Stromal cell of bone marrow (primary cell): Measurements from ENCODE around the gene ALOX5.
"Not testable (repeated sequence)": the region's sequence is repeated elsewhere in the genome, so short reads cannot be mapped to it uniquely, and the experiment has no call there.

Experiments
- DNase-seq: peaks from one replicate; pipeline ENCODE4 v3.0.0-alpha.2; 2012; ENCODE audit warnings: low read depth

ALOX5 gene

DNA sequence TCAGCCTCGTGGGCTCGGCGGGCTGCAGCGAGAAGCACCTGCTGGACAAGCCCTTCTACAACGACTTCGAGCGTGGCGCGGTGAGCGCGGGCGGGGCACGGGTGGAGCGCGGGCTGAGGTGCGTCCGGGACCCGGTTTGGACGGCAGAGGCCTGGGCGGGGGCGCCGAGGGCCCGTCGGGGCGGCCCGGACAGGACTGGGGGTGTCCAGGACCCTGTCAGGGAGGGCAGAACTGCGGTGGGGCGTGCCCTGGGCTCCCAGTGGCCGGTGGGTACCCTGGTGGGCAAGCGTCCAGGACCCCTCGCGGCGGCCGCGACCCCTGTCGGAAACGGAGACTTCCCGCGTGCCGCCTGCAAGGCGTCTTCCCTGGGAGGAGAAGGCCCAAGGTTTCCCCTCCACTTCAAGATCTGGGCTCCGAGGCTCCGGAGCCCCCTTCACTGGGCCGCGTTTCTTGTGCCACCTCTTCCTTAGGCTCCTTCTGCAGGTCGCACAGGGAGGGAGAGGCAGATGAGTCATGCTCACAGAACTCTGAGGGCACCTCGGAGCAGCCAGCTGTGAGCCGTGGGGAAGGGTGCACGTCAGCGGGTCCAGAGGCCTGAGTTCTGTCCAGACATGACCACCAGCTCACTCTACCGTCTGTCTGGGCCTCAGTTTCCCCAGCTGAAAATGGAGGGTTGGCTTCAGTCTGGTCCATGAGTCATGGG, 485 bp downstream of the ALOX5 start:
- DNase-seq, result no peak

GRCh38 chr10:45375101-45375500, 1.1 kb downstream of the ALOX5 start:
- no peak for DNase-seq

DNA sequence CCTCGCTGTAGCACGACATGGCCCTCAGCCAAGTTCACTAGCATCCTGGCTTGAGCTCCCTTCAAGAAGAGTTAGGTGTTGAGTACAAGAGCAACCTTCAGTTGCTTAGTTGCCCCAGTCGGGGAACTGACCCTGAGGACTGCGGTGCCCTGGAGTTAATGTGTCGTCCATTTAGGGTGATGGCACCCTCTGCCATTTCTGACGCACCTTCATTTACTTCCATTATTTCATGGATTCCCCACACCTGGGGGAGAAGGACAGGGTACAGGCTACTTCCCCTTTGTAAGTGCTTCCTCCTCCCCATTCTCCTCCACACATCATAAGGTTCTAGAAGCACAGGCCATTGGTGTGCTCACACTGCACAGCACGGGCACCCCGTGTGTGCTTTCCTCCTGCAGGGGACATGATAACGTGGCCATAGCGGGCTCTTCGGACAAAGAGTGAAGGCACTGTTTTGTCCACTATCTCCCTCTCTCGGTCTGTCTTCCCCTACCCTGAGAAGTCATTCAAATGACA, 1.8 kb downstream of the ALOX5 start:
- DNase-seq, result no peak

GRCh38 chr10:45376371-45376801, 2.4 kb downstream of the ALOX5 start:
- DNase-seq, result no peak

- DNase-seq, result no peak
These were observed 3.3 kb downstream of the ALOX5 start for GRCh38 chr10:45377321-45377720.

GRCh38 chr10:45377858-45378257, 3.8 kb downstream of the ALOX5 start:
- no peak for DNase-seq

DNA sequence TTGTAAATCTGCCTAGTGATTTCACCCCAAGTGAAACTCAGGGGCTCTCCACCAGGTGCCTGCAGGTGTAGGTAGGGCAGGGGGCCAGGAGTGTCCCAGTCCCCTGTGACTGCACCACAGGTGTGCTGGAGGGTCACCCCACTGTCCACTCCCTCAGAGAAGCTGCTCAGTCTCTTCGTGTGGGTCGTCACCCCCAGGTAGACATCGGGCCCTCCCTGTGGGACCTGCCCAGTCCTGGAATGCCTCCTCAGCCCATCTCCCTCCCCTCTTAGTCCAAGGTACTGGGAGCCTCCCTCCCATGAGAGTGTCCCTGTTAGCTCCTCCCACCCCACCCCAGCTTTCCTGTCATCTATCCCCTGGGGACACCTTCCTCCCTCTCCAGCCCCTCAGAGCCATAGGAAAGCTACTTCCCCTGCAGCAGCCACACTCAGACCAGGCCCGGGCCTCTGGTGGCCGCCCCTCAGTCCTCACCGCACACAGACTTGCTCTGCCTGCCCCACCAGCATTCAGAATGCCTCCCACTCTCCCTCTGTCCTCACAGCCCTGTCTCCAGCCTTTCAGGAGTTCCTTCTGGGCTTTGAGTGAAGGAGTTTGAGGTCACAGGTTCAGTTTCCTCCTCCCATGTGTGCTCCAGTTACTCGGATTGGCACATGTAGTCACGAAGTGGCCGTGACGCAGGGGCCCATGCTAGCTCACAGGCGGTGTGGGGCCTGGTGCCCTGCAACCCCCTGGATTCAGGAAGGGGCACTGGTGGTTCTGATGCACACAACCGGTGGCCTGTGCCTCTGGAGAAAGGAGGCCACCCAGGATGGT, 5.1 kb downstream of the ALOX5 start:
- no peak for DNase-seq

DNA sequence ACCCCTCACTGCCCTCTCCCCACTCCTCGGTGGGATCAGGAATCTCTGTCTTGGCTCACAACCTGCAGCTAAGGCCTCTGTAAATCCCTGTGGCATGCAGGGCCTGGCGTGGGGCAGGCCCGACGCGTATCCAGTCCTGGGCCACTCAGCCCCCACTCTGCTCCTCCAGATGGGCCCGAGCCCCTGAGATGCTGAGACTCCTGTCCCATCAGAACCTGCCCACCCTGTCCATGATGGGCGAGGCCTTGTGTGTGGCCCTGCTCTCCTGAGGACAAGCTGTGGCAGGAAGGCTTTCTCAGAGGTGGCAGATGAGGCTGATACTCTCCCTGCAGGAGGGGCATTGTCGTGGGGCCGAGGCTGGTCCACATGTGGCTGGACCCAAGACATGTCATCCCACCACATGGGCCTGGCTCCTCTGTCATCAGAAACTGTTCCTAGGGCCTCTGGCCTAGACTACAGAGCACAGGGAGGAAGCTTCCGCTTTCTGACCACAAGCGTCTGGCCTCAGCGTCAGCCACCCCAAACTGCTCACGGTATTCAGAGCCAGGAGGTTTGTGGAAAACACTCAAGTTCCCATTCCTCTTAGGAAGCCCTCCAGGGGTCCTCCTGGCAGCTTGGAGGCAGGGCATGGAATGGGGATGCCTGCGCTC, 6.0 kb downstream of the ALOX5 start:
- no peak for DNase-seq

GRCh38 chr10:45380903-45381620, 7.0 kb downstream of the ALOX5 start:
- DNase-seq, result no peak

GRCh38 chr10:45382591-45382990, 8.6 kb downstream of the ALOX5 start:
- no peak for DNase-seq

- DNase-seq, result no peak
These were observed 9.8 kb downstream of the ALOX5 start for GRCh38 chr10:45383682-45384330.

- no peak for DNase-seq
These were observed 12.6 kb downstream of the ALOX5 start for GRCh38 chr10:45386657-45387056.

- DNase-seq, result no peak
These were observed 13.3 kb downstream of the ALOX5 start for GRCh38 chr10:45387096-45387893.

- not testable (repeated sequence) for DNase-seq
These were observed 15.7 kb downstream of the ALOX5 start for GRCh38 chr10:45389671-45390070.

DNA sequence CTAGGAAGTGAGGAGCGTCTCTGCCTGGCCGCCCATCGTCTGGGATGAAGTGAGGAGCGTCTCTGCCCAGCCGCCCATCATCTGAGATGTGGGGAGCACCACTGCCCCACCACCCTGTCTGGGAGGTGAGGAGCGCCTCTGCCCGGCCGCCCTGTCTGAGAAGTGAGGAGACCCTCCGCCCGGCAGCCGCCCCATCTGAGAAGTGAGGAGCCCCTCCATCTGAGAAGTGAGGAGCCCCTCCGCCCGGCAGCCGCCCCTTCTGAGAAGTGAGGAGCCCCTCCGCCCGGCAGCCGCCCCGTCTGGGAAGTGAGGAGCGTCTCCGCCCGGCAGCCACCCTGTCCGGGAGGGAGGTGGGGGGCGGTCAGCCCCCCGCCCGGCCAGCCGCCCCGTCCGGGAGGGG, 17.6 kb downstream of the ALOX5 start:
- DNase-seq, result not testable (repeated sequence)

- DNase-seq, result no peak
These were observed 21.5 kb downstream of the ALOX5 start for GRCh38 chr10:45395554-45395953.

GRCh38 chr10:45398595-45398994, 24.6 kb downstream of the ALOX5 start:
- no peak for DNase-seq

DNA sequence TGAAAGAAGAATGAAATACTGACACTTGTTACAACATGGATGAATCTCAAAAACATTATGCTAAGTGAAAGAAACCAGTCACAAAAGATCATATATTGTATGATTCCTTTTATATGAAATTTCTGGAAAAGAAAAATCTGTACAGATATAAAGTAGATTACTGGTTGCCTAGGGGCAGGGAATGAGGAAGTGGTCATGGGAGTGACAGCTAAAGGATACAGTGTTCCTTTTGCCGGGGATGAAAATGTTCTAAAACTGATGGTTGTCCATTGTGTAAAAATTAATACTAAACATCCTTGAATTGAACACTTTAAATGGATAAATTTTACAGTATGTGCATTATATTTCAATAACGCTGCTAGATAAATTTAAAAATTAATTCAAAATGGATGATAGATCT, 25.1 kb downstream of the ALOX5 start:
- DNase-seq, result no peak

DNA sequence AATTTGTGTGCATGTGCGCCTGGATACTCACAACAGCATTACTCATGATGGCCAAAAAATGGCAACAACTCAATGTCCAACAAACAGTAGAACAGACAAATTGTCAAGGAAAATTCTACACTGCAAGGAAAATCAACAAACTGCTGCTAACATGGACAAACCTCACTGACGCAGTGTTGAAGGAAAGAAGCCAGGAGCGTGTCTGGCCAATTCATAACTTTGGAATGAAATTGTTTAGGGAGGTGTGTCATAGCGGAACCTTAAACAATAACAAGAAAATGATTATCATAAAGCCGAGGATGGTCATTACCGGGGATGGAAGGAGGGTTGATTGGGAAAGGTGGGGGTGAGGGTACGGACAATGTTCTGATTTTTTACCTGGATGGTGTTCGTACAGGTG, 29.1 kb downstream of the ALOX5 start:
- DNase-seq, result no peak

GRCh38 chr10:45404087-45404769, 30.2 kb downstream of the ALOX5 start:
- no peak for DNase-seq
